Nephron (organoid): ENCODE results near the gene CENPP.

Source experiments
- H3K27ac Mint-ChIP-seq, 3 experiments: 2 replicates each; pipeline ENCODE4 v1.8.0; 2020; ENCODE audit warnings: mixed read lengths in 3 of 3, mild to moderate bottlenecking in 2 of 3, moderate library complexity in 1 of 3
- H3K27me3 Mint-ChIP-seq: 2 replicates; pipeline ENCODE4 v1.8.0; 2021; ENCODE audit warnings: low read depth, mild to moderate bottlenecking, moderate library complexity, mixed read lengths
- H3K36me3 Mint-ChIP-seq: 2 replicates; pipeline ENCODE4 v1.8.0; 2020; ENCODE audit warnings: low read depth, mixed read lengths
- H3K4me1 Mint-ChIP-seq: 2 replicates; pipeline ENCODE4 v1.8.0; 2020; ENCODE audit warnings: mixed read lengths
- H3K4me3 Mint-ChIP-seq, 3 experiments: 2 replicates each; pipeline ENCODE4 v1.8.0; 2020; ENCODE audit warnings: mild to moderate bottlenecking in 3 of 3, mixed read lengths in 3 of 3, moderate library complexity in 2 of 3
- H3K9me3 Mint-ChIP-seq: 2 replicates; pipeline ENCODE4 v1.8.0; 2020; ENCODE audit warnings: mixed read lengths
- CTCF ChIP-seq, 3 experiments: fragments of 200-600 bp; sonication (generic); IDR thresholded peaks; one replicate each; pipeline ENCODE4 v1.5.0; 2021; ENCODE audit warnings: antibody characterized with exemption in 3 of 3; ENCODE audit not compliant: unreplicated experiment in 3 of 3

Gene CENPP

DNA sequence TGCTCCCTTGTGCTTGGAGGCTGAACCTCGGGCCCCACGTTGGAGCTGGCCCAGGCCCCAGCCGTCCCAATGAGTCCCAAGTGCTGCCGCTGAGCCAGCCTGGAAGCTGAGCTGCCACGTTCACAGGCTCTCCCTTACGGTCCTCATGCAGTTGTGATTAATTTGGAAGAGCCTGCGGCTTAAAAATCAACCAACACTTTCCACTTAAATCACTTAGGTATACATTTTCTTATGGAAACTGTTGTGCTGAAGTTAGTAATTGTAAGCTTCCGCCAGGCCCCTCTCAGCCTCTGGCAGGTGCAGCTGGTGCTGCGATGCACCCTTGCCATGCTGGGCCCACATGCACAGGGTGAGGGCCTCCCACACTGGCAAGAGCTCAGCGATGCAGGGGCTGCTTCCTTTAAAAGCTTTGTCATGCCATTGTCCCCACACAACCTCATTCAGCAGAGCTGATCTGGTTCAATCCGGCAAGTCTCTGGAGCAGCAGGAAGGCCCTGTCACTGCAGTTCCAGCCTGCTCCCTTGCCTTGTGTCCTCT, 283.2 kb downstream of the CENPP start:
- no peak for TF ChIP-seq CTCF (IDR thresholded peaks at IDR 0.05; ENCODE audit: unreplicated experiment in 3 of 3)
- Mint-ChIP-seq H3K27ac (peak overlapping the region; percentile 70 to 83 (median 83)), H3K4me1 (peaks cover 38% of the 10 kb centered on the region), H3K36me3 (peaks cover 20% of the 10 kb centered on the region), H3K9me3 (peaks cover 9% of the 10 kb centered on the region), H3K4me3 (no peak overlapping the region), H3K27me3 (no peaks in the 10 kb centered on the region)

DNA sequence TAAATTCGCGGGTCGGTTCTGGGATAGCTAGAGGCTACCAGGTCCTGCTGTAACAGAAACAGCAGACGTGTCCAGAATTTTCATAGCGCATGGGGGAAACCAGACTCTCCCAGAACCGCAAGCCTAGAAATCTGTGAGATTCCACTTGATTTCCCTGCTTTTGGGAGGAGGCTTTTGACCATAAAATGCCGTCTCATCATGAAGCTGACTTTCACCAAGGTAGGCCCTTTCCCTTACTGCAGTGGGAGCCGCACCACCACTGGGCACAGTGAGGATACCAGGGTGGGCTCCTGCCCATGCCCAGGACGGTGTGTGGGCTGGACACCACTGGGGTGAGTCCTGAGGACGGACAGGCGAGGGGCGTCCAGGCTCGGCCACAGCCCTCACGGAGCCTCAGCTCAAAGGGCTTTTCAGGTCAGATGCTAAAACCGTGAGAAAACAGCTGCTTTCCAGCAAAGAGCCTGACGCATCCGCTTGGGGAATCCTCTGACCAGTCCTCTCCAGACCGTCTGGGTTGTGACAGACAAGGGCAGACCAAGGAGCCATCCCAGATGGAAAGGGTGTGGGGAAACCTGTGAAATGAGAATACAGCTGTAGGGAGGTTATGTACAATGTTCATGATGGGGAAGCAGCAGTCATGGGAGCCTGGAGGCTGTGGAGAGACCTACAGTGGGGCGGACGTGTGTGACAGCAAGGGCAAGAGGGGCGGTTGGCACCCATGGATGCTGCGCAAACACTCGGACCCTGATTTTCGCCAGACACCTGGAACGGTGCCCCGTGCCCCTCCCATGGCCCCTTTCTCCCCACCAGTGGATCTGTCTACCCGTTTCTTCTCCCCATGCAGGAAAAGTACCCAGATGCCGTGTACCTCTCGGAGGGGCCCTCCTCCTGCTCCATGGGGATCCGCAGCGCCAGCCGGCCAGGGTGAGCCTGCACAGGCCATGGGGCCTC, 285.0 kb downstream of the CENPP start:
- H3K36me3 Mint-ChIP-seq = peaks cover 28% of the 10 kb centered on the region
- H3K9me3 Mint-ChIP-seq = no peaks in the 10 kb centered on the region
- H3K4me1 Mint-ChIP-seq = peaks cover 50% of the 10 kb centered on the region
- H3K27me3 Mint-ChIP-seq = no peaks in the 10 kb centered on the region
- TF ChIP-seq CTCF (IDR thresholded peaks at IDR 0.05; ENCODE audit: unreplicated experiment in 3 of 3) = no peak
- no peak overlapping the region for H3K4me3 Mint-ChIP-seq
- H3K27ac Mint-ChIP-seq = peak overlapping the region; percentile 73 to 92 (median 91)

DNA sequence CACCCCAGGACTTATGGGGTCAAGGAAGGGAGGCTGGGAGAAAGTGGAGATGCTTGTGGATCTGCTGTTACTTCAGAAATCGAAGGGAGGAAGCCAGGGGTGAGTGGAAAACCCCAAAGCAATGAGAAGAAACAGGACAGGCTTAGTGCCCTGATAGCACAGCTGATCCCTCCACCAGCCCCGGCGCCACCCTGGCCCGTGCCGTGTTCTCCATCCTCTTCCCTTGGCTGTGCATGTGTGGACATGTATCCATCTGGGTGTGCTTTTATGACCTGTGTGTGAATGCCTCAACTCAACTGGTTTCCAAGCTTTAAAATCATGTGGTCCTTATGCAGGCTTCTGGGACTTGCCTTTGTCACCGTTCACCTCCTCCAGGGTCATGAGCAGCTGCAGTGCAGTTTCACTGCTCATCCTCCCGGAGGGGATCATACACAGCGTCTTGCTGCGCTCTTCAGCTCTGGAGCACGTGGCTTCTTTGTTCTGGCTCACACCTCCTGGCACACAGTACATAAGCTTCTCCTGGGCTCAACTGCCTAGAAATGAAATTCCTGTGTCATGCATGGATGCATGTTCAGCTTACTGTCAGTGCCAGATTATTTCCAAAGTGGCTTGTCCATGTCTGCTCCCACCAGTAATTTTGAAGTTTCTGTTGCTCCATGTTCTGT, 286.0 kb downstream of the CENPP start:
- H3K9me3 Mint-ChIP-seq = no peaks in the 10 kb centered on the region
- peak overlapping the region in 1 of 3 experiments; percentile 49 for H3K4me3 Mint-ChIP-seq

GRCh38 chr9:92612292-92612691, 286.5 kb downstream of the CENPP start:
- peak overlapping the region; percentile 63 to 92 (median 81) for H3K27ac Mint-ChIP-seq
- H3K27me3 Mint-ChIP-seq = no peaks in the 10 kb centered on the region
- H3K4me1 Mint-ChIP-seq = peaks cover 58% of the 10 kb centered on the region
- no peak for TF ChIP-seq CTCF (IDR thresholded peaks at IDR 0.05; ENCODE audit: unreplicated experiment in 3 of 3)
- no peak overlapping the region for H3K4me3 Mint-ChIP-seq
- no peaks in the 10 kb centered on the region for H3K9me3 Mint-ChIP-seq
- H3K36me3 Mint-ChIP-seq = peaks cover 42% of the 10 kb centered on the region

More for the DNA sequence above, 286.0 kb downstream of the CENPP start:
- H3K4me1 Mint-ChIP-seq = peaks cover 60% of the 10 kb centered on the region
- TF ChIP-seq CTCF (IDR thresholded peaks at IDR 0.05; ENCODE audit: unreplicated experiment in 3 of 3) = no peak
- H3K36me3 Mint-ChIP-seq = peaks cover 38% of the 10 kb centered on the region
- H3K27ac Mint-ChIP-seq = peak overlapping the region; percentile 81 to 92 (median 91)
- H3K27me3 Mint-ChIP-seq = no peaks in the 10 kb centered on the region

- Mint-ChIP-seq H3K36me3 (peaks cover 42% of the 10 kb centered on the region), H3K27me3 (no peaks in the 10 kb centered on the region), H3K9me3 (no peaks in the 10 kb centered on the region), H3K27ac (peak overlapping the region in 1 of 3 experiments; percentile 92), H3K4me1 (peaks cover 53% of the 10 kb centered on the region), H3K4me3 (no peak overlapping the region)
- TF ChIP-seq CTCF (IDR thresholded peaks at IDR 0.05; ENCODE audit: unreplicated experiment in 3 of 3) = no peak
These were observed 287.1 kb downstream of the CENPP start for GRCh38 chr9:92612816-92613215.
